IMR-90 (cell line): ENCODE data around the gene ROR2. TPM values are rescaled to one million over a fixed set of nuclear protein-coding genes. Genes with fewer than 3 reads are reported as not detected.

ENCODE experiments used
- ATAC-seq: fragments of 200-7000 bp; cut with Tn5 transposase; 2 replicates; pipeline ENCODE4 v1.9.1; 2020; ENCODE audit warnings: low read depth, mild to moderate bottlenecking, moderate library complexity
- BruUV-seq: library from RNA; stranded (reverse); fragments of 400-500 nt; replicated peaks from 2 replicates; lab custom pipeline; 2021; lab: Mats Ljungman, UMichigan
- CTCF ChIA-PET: fragments of 300-600 bp; formaldehyde crosslinking; extraction: SDS; loops from one replicate; lab custom pipeline; 2021; ENCODE audit warnings: antibody characterized with exemption; lab: Yijun Ruan, JAX
- POLR2A ChIA-PET: fragments of 300-600 bp; sonication (Branson Sonifier 250); formaldehyde crosslinking; loops from one replicate; lab custom pipeline; 2022; ENCODE audit warnings: antibody characterized with exemption; ENCODE audit not compliant: unreplicated experiment; lab: Charles Lee
- DNase-seq: peaks from one replicate; pipeline ENCODE4 v3.0.0; 2013
- H2AFZ ChIP-seq: replicated peaks from 2 replicates; pipeline ENCODE3; 2013; ENCODE audit warnings: low read length, mild to moderate bottlenecking; ENCODE audit not compliant: poor library complexity
- H2AK5ac ChIP-seq: 2 replicates; pipeline ENCODE4 v1.6.1; 2013; ENCODE audit warnings: low read depth, low read length, inconsistent platforms
- H2AK9ac ChIP-seq: replicated peaks from 2 replicates; pipeline ENCODE3; 2013; ENCODE audit warnings: mild to moderate bottlenecking, low read depth, low read length, moderate library complexity; ENCODE audit not compliant: poor library complexity
- H2BK120ac ChIP-seq: 2 replicates; pipeline ENCODE4 v1.6.1; 2013; ENCODE audit warnings: low read depth, low read length, inconsistent platforms
- H2BK15ac ChIP-seq: 3 replicates; pipeline ENCODE4 v1.6.1; 2013; ENCODE audit warnings: low read depth, low read length, inconsistent platforms
- H2BK20ac ChIP-seq: 2 replicates; pipeline ENCODE4 v1.6.1; 2013; ENCODE audit warnings: low read depth, mild to moderate bottlenecking, inconsistent platforms, low read length, moderate library complexity
- H2BK5ac ChIP-seq: 2 replicates; pipeline ENCODE4 v1.6.1; 2013; ENCODE audit warnings: mild to moderate bottlenecking, low read depth, low read length, inconsistent platforms; ENCODE audit not compliant: poor library complexity, severe bottlenecking
- H3K14ac ChIP-seq: replicated peaks from 2 replicates; pipeline ENCODE4 v1.6.1; 2013; ENCODE audit warnings: low read depth, low read length, inconsistent platforms
- H3K18ac ChIP-seq: 2 replicates; pipeline ENCODE4 v1.6.1; 2013; ENCODE audit warnings: low read depth, low read length, control low read depth
- H3K23ac ChIP-seq: 2 replicates; pipeline ENCODE4 v1.6.1; 2013; ENCODE audit warnings: low read depth, low read length, inconsistent platforms
- H3K27ac ChIP-seq: 2 replicates; pipeline ENCODE4 v1.5.1; 2013; ENCODE audit warnings: mild to moderate bottlenecking, control low read depth, low read length; ENCODE audit not compliant: insufficient read depth
- H3K27me3 ChIP-seq: 2 replicates; pipeline ENCODE4 v1.6.1; 2013; ENCODE audit warnings: low read length; ENCODE audit not compliant: control insufficient read depth, insufficient read depth
- H3K36me3 ChIP-seq: 2 replicates; pipeline ENCODE4 v1.6.1; 2013; ENCODE audit warnings: low read length, mixed read lengths; ENCODE audit not compliant: control insufficient read depth, insufficient read depth
- H3K4ac ChIP-seq: 2 replicates; pipeline ENCODE4 v1.6.1; 2013; ENCODE audit warnings: low read depth, low read length, inconsistent platforms
- H3K4me1 ChIP-seq: 2 replicates; pipeline ENCODE4 v1.6.1; 2013; ENCODE audit warnings: low read length, mixed read lengths; ENCODE audit not compliant: control insufficient read depth, insufficient read depth
- H3K4me2 ChIP-seq: 2 replicates; pipeline ENCODE4 v1.6.1; 2013; ENCODE audit warnings: low read depth, mild to moderate bottlenecking, control low read depth, low read length, moderate library complexity
- H3K4me3 ChIP-seq: 2 replicates; pipeline ENCODE4 v1.5.1; 2013; ENCODE audit warnings: low read depth, mild to moderate bottlenecking, control low read depth, low read length, moderate library complexity; ENCODE audit not compliant: insufficient read depth
- H3K56ac ChIP-seq: 2 replicates; pipeline ENCODE4 v1.6.1; 2013; ENCODE audit warnings: low read length, inconsistent platforms; ENCODE audit not compliant: insufficient read depth; ENCODE audit errors: extremely low read depth
- H3K79me1 ChIP-seq, 2 experiments: 2 replicates each; pipeline ENCODE4 v1.6.1; 2013; ENCODE audit warnings: low read length in 2 of 2, inconsistent platforms in 1 of 2, low read depth in 1 of 2
- H3K9ac ChIP-seq: 2 replicates; pipeline ENCODE4 v1.6.1; 2013; ENCODE audit warnings: low read depth, low read length, control low read depth
- H3K9me1 ChIP-seq: 2 replicates; pipeline ENCODE4 v1.6.1; 2013; ENCODE audit warnings: low read length, inconsistent platforms; ENCODE audit not compliant: insufficient read depth
- H3K9me3 ChIP-seq: 2 replicates; pipeline ENCODE4 v1.6.1; 2013; ENCODE audit warnings: low read length; ENCODE audit not compliant: control insufficient read depth, insufficient read depth
- H4K20me1 ChIP-seq: 2 replicates; pipeline ENCODE4 v1.6.1; 2013; ENCODE audit warnings: low read length, inconsistent platforms; ENCODE audit not compliant: insufficient read depth
- H4K5ac ChIP-seq: 2 replicates; pipeline ENCODE4 v1.6.1; 2013; ENCODE audit warnings: mild to moderate bottlenecking, low read depth, low read length, control low read depth
- H4K8ac ChIP-seq, 2 experiments: 2 replicates each; pipeline ENCODE4 v1.6.1; 2013; ENCODE audit warnings: low read depth in 2 of 2, low read length in 2 of 2, control low read depth in 1 of 2, inconsistent platforms in 1 of 2
- H4K91ac ChIP-seq: 2 replicates; pipeline ENCODE4 v1.6.1; 2013; ENCODE audit warnings: low read depth, low read length, inconsistent platforms; ENCODE audit not compliant: insufficient read depth
- BHLHE40 ChIP-seq: fragments of 150-350 bp; IDR thresholded peaks from 2 replicates; pipeline ENCODE4 v1.6.1; 2016; ENCODE audit warnings: mild to moderate bottlenecking, low read depth, low read length
- CHD1 ChIP-seq: IDR thresholded peaks from 2 replicates; pipeline ENCODE4 v1.6.1; 2012; ENCODE audit warnings: low read depth, low read length, improper control_type of control experiment
- CTCF ChIP-seq: conservative IDR thresholded peaks from 2 replicates; pipeline ENCODE4 v1.5.1; 2012; ENCODE audit warnings: mild to moderate bottlenecking, low read depth, low read length, improper control_type of control experiment
- ELK1 ChIP-seq: fragments of 150-350 bp; IDR thresholded peaks from 2 replicates; pipeline ENCODE4 v1.6.1; 2016; ENCODE audit warnings: low read depth, mild to moderate bottlenecking, low read length, moderate library complexity, borderline replicate concordance
- FOS ChIP-seq: fragments of 150-350 bp; IDR thresholded peaks from 2 replicates; pipeline ENCODE4 v1.6.1; 2016; ENCODE audit warnings: low read depth, low read length
- MAFK ChIP-seq: IDR thresholded peaks from 2 replicates; pipeline ENCODE4 v1.6.1; 2012; ENCODE audit warnings: low read depth, low read length, improper control_type of control experiment
- MXI1 ChIP-seq: IDR thresholded peaks from 2 replicates; pipeline ENCODE4 v1.6.1; 2012; ENCODE audit warnings: low read depth, mild to moderate bottlenecking, low read length, moderate library complexity, borderline replicate concordance
- NFE2L2 ChIP-seq: fragments of 150-350 bp; IDR thresholded peaks from 2 replicates; pipeline ENCODE4 v1.6.1; 2016; ENCODE audit warnings: low read depth, mild to moderate bottlenecking, low read length
- POLR2A ChIP-seq: IDR thresholded peaks from 2 replicates; pipeline ENCODE4 v1.6.1; 2012; ENCODE audit warnings: mild to moderate bottlenecking, low read depth, low read length
- RFX5 ChIP-seq: IDR thresholded peaks from 2 replicates; pipeline ENCODE4 v1.8.0; 2012; ENCODE audit warnings: low read depth, mild to moderate bottlenecking, low read length, moderate library complexity
- SMC3 ChIP-seq: fragments of 150-350 bp; IDR thresholded peaks from 2 replicates; pipeline ENCODE4 v1.6.1; 2016; ENCODE audit warnings: low read depth, mild to moderate bottlenecking, antibody characterized with exemption, low read length, moderate library complexity
- USF2 ChIP-seq: fragments of 150-350 bp; IDR thresholded peaks from 2 replicates; pipeline ENCODE4 v1.6.1; 2017; ENCODE audit warnings: mild to moderate bottlenecking, antibody characterized with exemption, low read length, low read depth
- WGBS, 2 experiments: methylation state at CpG; one replicate each; pipeline versions ENCODE4 v1.1.5 to v1.1.7; 2013; ENCODE audit warnings: missing lambda C conversion rate in 2 of 2; ENCODE audit not compliant: insufficient read length in 1 of 2; ENCODE audit errors: extremely low coverage in 2 of 2; 5-methylcytosine and 5-hydroxymethylcytosine counted together
- dilution Hi-C: fragments of 300-500 bp; cut with HindIII; formaldehyde crosslinking; loops from one replicate; pipeline ENCODE4 v1.14.3; 2018; ENCODE audit warnings: low sequenced_read_pairs; ENCODE audit not compliant: unreplicated experiment
- in situ Hi-C: fragments of 300-500 bp; cut with MboI; formaldehyde crosslinking; loops from 3 replicates; pipeline ENCODE4 v1.14.3; 2019; ENCODE audit warnings: low sequenced_read_pairs, inconsistent platforms, mixed read lengths
- intact Hi-C: fragments of 100-400 bp; cut with micrococcal nuclease; formaldehyde crosslinking; loops from 2 replicates; pipeline ENCODE4 v1.10.0; 2022
- polyA plus RNA-seq, 3 experiments: library from polyadenylated mRNA; depleted of rRNA; stranded (reverse); fragments of >200 nt; gene quantifications; 2 replicates each; pipeline ENCODE4 v1.2.3, GENCODE V29; 2012; ENCODE audit warnings: low replicate concordance in 1 of 3
- total RNA-seq: library from RNA; depleted of rRNA; stranded (reverse); fragments of >200 nt; gene quantifications from 2 replicates; pipeline ENCODE4 v1.2.3, GENCODE V29; 2012

ROR2 gene
- total and polyA plus RNA-seq, 2 of the 4 experiments (the other 2 are of a cell fraction), result 2.3 to 4.8 TPM

GRCh38 chr9:91857291-91858212 lies 92.5 kb downstream of the ROR2 start (continued):
- TF ChIP-seq MAFK, result no peak

GRCh38 chr9:91856419-91856818 lies 93.6 kb downstream of the ROR2 start:
- H3K9me3 ChIP-seq, result no peaks in the 10 kb centered on the region
- H2AFZ ChIP-seq, result no peak overlapping the region
- intact Hi-C loops, result no loop called here
- H4K91ac ChIP-seq, result no peak overlapping the region
- no peak overlapping the region for H3K4ac ChIP-seq
- no peak overlapping the region for H2BK120ac ChIP-seq
- H3K36me3 ChIP-seq, result peaks cover 5% of the 10 kb centered on the region; the same call in 1 of the 2 replicates
- H2AK5ac ChIP-seq, result no peak overlapping the region
- peaks cover 0 to 4% of the 10 kb centered on the region in 2 experiments; a peak in 1 of 4 replicates for H3K79me1 ChIP-seq
- H3K4me2 ChIP-seq, result no peak overlapping the region
- H2BK20ac ChIP-seq, result no peak overlapping the region
- peaks cover 5% of the 10 kb centered on the region; the same call in 1 of the 2 replicates for H3K9me1 ChIP-seq
- H4K5ac ChIP-seq, result no peak overlapping the region
- peaks cover 9% of the 10 kb centered on the region for H4K20me1 ChIP-seq
- peaks cover 6% of the 10 kb centered on the region; the same call in 1 of the 2 replicates for H3K4me1 ChIP-seq
- H3K4me3 ChIP-seq, result no peak overlapping the region
- H3K18ac ChIP-seq, result no peak overlapping the region
- no peak overlapping the region for H3K23ac ChIP-seq
- no TSS peak for BruUV-seq
- CTCF ChIA-PET, result no interaction called here
- H4K8ac ChIP-seq, result no peak overlapping the region
- dilution Hi-C loops, result no loop called here
- no peak for ATAC-seq
- WGBS, 2 experiments, result 76% methylated on average over 3 of the region's 5 CpGs; no CpG with 5 or more reads in 1 of the 2 experiments
- no peak overlapping the region for H3K14ac ChIP-seq
- H3K27ac ChIP-seq, result no peak overlapping the region
- no peak for DNase-seq
- H2BK15ac ChIP-seq, result no peak overlapping the region
- in situ Hi-C loops, result no loop called here
- no peaks in the 10 kb centered on the region for H3K27me3 ChIP-seq
- no peak overlapping the region for H2BK5ac ChIP-seq
- H3K9ac ChIP-seq, result no peak overlapping the region
- H3K56ac ChIP-seq, result no peak overlapping the region
- H2AK9ac ChIP-seq, result no peak overlapping the region
- POLR2A ChIA-PET, result no interaction called here
- no peak for TF ChIP-seq FOS
- TF ChIP-seq NFE2L2, result no peak
- TF ChIP-seq CHD1, result no peak
- TF ChIP-seq CTCF, result no peak
- TF ChIP-seq BHLHE40, result no peak
- TF ChIP-seq POLR2A, result no peak
- no peak for TF ChIP-seq SMC3
- no peak for TF ChIP-seq MXI1
- no peak for TF ChIP-seq RFX5
- no peak for TF ChIP-seq ELK1
- TF ChIP-seq USF2, result no peak
